Cardiac muscle cell (in vitro differentiated cells and primary cell): ENCODE results near the gene RASGRP3. TPM values are rescaled to one million over a fixed set of nuclear protein-coding genes. Genes with fewer than 3 reads are reported as not detected.

Experiments used
- DNase-seq, 2 donors: peaks; one replicate each; pipeline versions ENCODE4 v3.0.0 to v3.0.0-alpha.2; 2010 to 2017; ENCODE audit warnings: low read depth in 1 of 2, low spot score in 1 of 2
- H3K27ac ChIP-seq: fragments of 200-600 bp; sonication (generic); 2 replicates; pipeline ENCODE4 v1.5.1; 2016
- H3K27me3 ChIP-seq: fragments of 200-600 bp; sonication (generic); 2 replicates; pipeline ENCODE4 v1.6.0; 2016; ENCODE audit warnings: control low read depth
- H3K36me3 ChIP-seq: fragments of 200-600 bp; sonication (generic); 2 replicates; pipeline ENCODE4 v1.5.1; 2016; ENCODE audit warnings: control low read depth
- H3K4me1 ChIP-seq: fragments of 200-600 bp; sonication (generic); 2 replicates; pipeline ENCODE4 v1.8.1; 2017; ENCODE audit warnings: low read depth, mild to moderate bottlenecking, mixed run types
- H3K4me3 ChIP-seq: fragments of 200-600 bp; sonication (generic); 2 replicates; pipeline ENCODE4 v1.5.1; 2016; ENCODE audit warnings: mild to moderate bottlenecking
- H3K9me3 ChIP-seq: fragments of 200-600 bp; sonication (generic); 2 replicates; pipeline ENCODE4 v1.5.1; 2017; ENCODE audit warnings: low read depth, mild to moderate bottlenecking, control low read depth
- CTCF ChIP-seq: IDR thresholded peaks from 2 replicates; pipeline ENCODE4 v1.5.1; 2012; ENCODE audit warnings: low read depth, mild to moderate bottlenecking, low read length
- polyA plus RNA-seq: library from polyadenylated mRNA; unstranded; fragments of >200 nt; fragmentation: Nextera tagmentation; extraction: Ambion mirVana; gene quantifications from 2 replicates; pipeline ENCODE4 v1.2.1, GENCODE V29; 2016
- total RNA-seq: library from RNA; depleted of rRNA; stranded (reverse); fragments of >200 nt; gene quantifications from 2 replicates; pipeline ENCODE4 v1.2.3, GENCODE V29; 2016

Gene RASGRP3
- total and polyA plus RNA-seq, 2 experiments from 2014 or later: 19.8 to 21.3 TPM

- Histone ChIP-seq H3K27me3 (no peaks in the 10 kb centered on the region), H3K4me1 (peaks cover 32% of the 10 kb centered on the region), H3K9me3 (no peaks in the 10 kb centered on the region), H3K4me3 (peak overlapping the region; percentile 26), H3K27ac (peak overlapping the region; percentile 92), H3K36me3 (no peaks in the 10 kb centered on the region)
- no peak for DNase-seq
- TF ChIP-seq CTCF: no peak
Measured at GRCh38 chr2:33476793-33477190, 343 bp downstream of the RASGRP3 start.

GRCh38 chr2:33477473-33478468 lies 1.3 kb downstream of the RASGRP3 start:
- no peaks in the 10 kb centered on the region for H3K27me3 ChIP-seq
- no peaks in the 10 kb centered on the region for H3K9me3 ChIP-seq
- H3K27ac ChIP-seq: peak overlapping the region; percentile 92
- DNase-seq: no peak
- peaks cover 32% of the 10 kb centered on the region for H3K4me1 ChIP-seq
- H3K36me3 ChIP-seq: no peaks in the 10 kb centered on the region
- H3K4me3 ChIP-seq: peak overlapping the region; percentile 26
- TF ChIP-seq CTCF: no peak

GRCh38 chr2:33478968-33479731 lies 2.7 kb downstream of the RASGRP3 start:
- peak overlapping the region; percentile 83 for H3K27ac ChIP-seq
- no peak overlapping the region for H3K4me3 ChIP-seq
- no peaks in the 10 kb centered on the region for H3K27me3 ChIP-seq
- H3K9me3 ChIP-seq: no peaks in the 10 kb centered on the region
- H3K36me3 ChIP-seq: no peaks in the 10 kb centered on the region
- DNase-seq: no peak
- H3K4me1 ChIP-seq: peaks cover 32% of the 10 kb centered on the region
- TF ChIP-seq CTCF: no peak

GRCh38 chr2:33482518-33482917 lies 6.1 kb downstream of the RASGRP3 start:
- Histone ChIP-seq H3K4me1 (peaks cover 17% of the 10 kb centered on the region), H3K27me3 (no peaks in the 10 kb centered on the region), H3K27ac (no peak overlapping the region), H3K4me3 (no peak overlapping the region), H3K36me3 (no peaks in the 10 kb centered on the region), H3K9me3 (no peaks in the 10 kb centered on the region)
- TF ChIP-seq CTCF: no peak
- no peak for DNase-seq

GRCh38 chr2:33484042-33484621 lies 7.7 kb downstream of the RASGRP3 start:
- DNase-seq: no peak
- H3K27ac ChIP-seq: no peak overlapping the region
- H3K4me1 ChIP-seq: peaks cover 8% of the 10 kb centered on the region

More at GRCh38 chr2:33484042-33484621, 7.7 kb downstream of the RASGRP3 start:
- Histone ChIP-seq H3K36me3 (no peaks in the 10 kb centered on the region), H3K9me3 (no peaks in the 10 kb centered on the region), H3K27me3 (no peaks in the 10 kb centered on the region), H3K4me3 (no peak overlapping the region)
- no peak for TF ChIP-seq CTCF
